KMS-11 (cell line): ENCODE data around the gene ABCC6.

ENCODE experiments used
- H2AFZ ChIP-seq: fragments of 200-600 bp; sonication (generic); 2 replicates; pipeline ENCODE4 v1.6.1; 2016; ENCODE audit warnings: antibody characterized with exemption, mixed run types, low read depth
- H3K27ac ChIP-seq: fragments of 200-600 bp; sonication (generic); 2 replicates; pipeline ENCODE4 v1.6.1; 2016; ENCODE audit warnings: mild to moderate bottlenecking, mixed run types
- H3K27me3 ChIP-seq: fragments of 200-600 bp; sonication (generic); 2 replicates; pipeline ENCODE4 v1.6.1; 2017; ENCODE audit warnings: mild to moderate bottlenecking, low read depth, mixed run types, moderate library complexity; ENCODE audit not compliant: insufficient read depth
- H3K36me3 ChIP-seq: fragments of 200-600 bp; sonication (generic); 2 replicates; pipeline ENCODE4 v1.6.1; 2017; ENCODE audit warnings: mild to moderate bottlenecking, mixed run types; ENCODE audit not compliant: insufficient read depth
- H3K4me1 ChIP-seq: fragments of 200-600 bp; sonication (generic); 2 replicates; pipeline ENCODE4 v1.6.1; 2016; ENCODE audit warnings: mild to moderate bottlenecking, low read depth, mixed run types; ENCODE audit not compliant: poor library complexity, severe bottlenecking
- H3K4me2 ChIP-seq: fragments of 200-600 bp; sonication (generic); 2 replicates; pipeline ENCODE4 v1.7.0; 2016; ENCODE audit warnings: mild to moderate bottlenecking, mixed run types
- H3K4me3 ChIP-seq: fragments of 200-600 bp; sonication (generic); IDR thresholded peaks from 2 replicates; pipeline ENCODE4 v1.6.1; 2017; ENCODE audit warnings: low read depth, low read length, mixed read lengths; ENCODE audit not compliant: insufficient read depth
- H3K79me2 ChIP-seq: fragments of 200-600 bp; sonication (generic); 2 replicates; pipeline ENCODE4 v1.6.1; 2016; ENCODE audit warnings: low read depth, mixed run types; ENCODE audit not compliant: insufficient read depth
- H3K9ac ChIP-seq: fragments of 200-600 bp; sonication (generic); 2 replicates; pipeline ENCODE4 v1.6.1; 2016; ENCODE audit warnings: mild to moderate bottlenecking, mixed run types
- H4K20me1 ChIP-seq: fragments of 200-600 bp; sonication (generic); 2 replicates; pipeline ENCODE4 v1.6.1; 2016; ENCODE audit warnings: mild to moderate bottlenecking, mixed run types; ENCODE audit not compliant: insufficient read depth
- CTCF ChIP-seq: fragments of 200-600 bp; sonication (generic); conservative IDR thresholded peaks from 2 replicates; pipeline ENCODE4 v1.6.1; 2017; ENCODE audit warnings: low read depth, mild to moderate bottlenecking, antibody characterized with exemption, low read length, moderate library complexity, mixed read lengths

Gene ABCC6

GRCh38 chr16:16161319-16161718, 62.0 kb downstream of the ABCC6 start:
- Histone ChIP-seq H3K27me3 (no peaks in the 10 kb centered on the region), H4K20me1 (no peaks in the 10 kb centered on the region), H3K9ac (no peak overlapping the region), H3K79me2 (no peaks in the 10 kb centered on the region), H2AFZ (no peak overlapping the region), H3K4me2 (no peak overlapping the region), H3K36me3 (no peaks in the 10 kb centered on the region), H3K27ac (no peak overlapping the region), H3K4me1 (peaks cover 2% of the 10 kb centered on the region), H3K4me3 (no peak overlapping the region)
- TF ChIP-seq CTCF, result no peak

- no peaks in the 10 kb centered on the region for H3K79me2 ChIP-seq
- H3K4me1 ChIP-seq, result peaks cover 2% of the 10 kb centered on the region
- H2AFZ ChIP-seq, result no peak overlapping the region
- H3K36me3 ChIP-seq, result no peaks in the 10 kb centered on the region
- H3K4me2 ChIP-seq, result no peak overlapping the region
- no peaks in the 10 kb centered on the region for H4K20me1 ChIP-seq
- H3K27ac ChIP-seq, result no peak overlapping the region
- H3K4me3 ChIP-seq, result no peak overlapping the region
- H3K27me3 ChIP-seq, result no peaks in the 10 kb centered on the region
- H3K9ac ChIP-seq, result no peak overlapping the region
- TF ChIP-seq CTCF, result no peak
Observed at GRCh38 chr16:16159662-16160061, 63.6 kb downstream of the ABCC6 start.

- H4K20me1 ChIP-seq, result no peaks in the 10 kb centered on the region
- no peaks in the 10 kb centered on the region for H3K79me2 ChIP-seq
- no peaks in the 10 kb centered on the region for H3K36me3 ChIP-seq
- H3K4me3 ChIP-seq, result no peak overlapping the region
- no peaks in the 10 kb centered on the region for H3K27me3 ChIP-seq
- no peak overlapping the region for H2AFZ ChIP-seq
- no peak for TF ChIP-seq CTCF
- no peak overlapping the region for H3K27ac ChIP-seq
- no peak overlapping the region for H3K9ac ChIP-seq
- peaks cover 2% of the 10 kb centered on the region for H3K4me1 ChIP-seq
- H3K4me2 ChIP-seq, result no peak overlapping the region
Observed at GRCh38 chr16:16158741-16159374, 64.4 kb downstream of the ABCC6 start.

- H3K79me2 ChIP-seq, result no peaks in the 10 kb centered on the region
- no peak overlapping the region for H3K27ac ChIP-seq
- H3K4me1 ChIP-seq, result no peaks in the 10 kb centered on the region
- H2AFZ ChIP-seq, result no peak overlapping the region
- no peak overlapping the region for H3K4me3 ChIP-seq
- no peaks in the 10 kb centered on the region for H3K36me3 ChIP-seq
- no peaks in the 10 kb centered on the region for H4K20me1 ChIP-seq
- no peaks in the 10 kb centered on the region for H3K27me3 ChIP-seq
- TF ChIP-seq CTCF, result no peak
- no peak overlapping the region for H3K9ac ChIP-seq
- H3K4me2 ChIP-seq, result no peak overlapping the region
Observed at GRCh38 chr16:16158082-16158658, 65.1 kb downstream of the ABCC6 start.
